Duodenal mucosa (tissue), 2 donors: ENCODE measurements around the gene PLLP.
"Not testable (repeated sequence)": the region's sequence is repeated elsewhere in the genome, so short reads cannot be mapped to it uniquely, and the experiment has no call there.

Experiments used
- H3K27ac ChIP-seq: one replicate; pipeline ENCODE4 v1.7.0; 2013; ENCODE audit warnings: low read depth, low read length
- H3K27me3 ChIP-seq, 2 donors: one replicate each; pipeline ENCODE4 v1.7.0; 2013; ENCODE audit warnings: low read length in 2 of 2, control low read depth in 1 of 2; ENCODE audit not compliant: insufficient read depth in 2 of 2, control insufficient read depth in 1 of 2
- H3K36me3 ChIP-seq, 2 donors: one replicate each; pipeline ENCODE4 v1.7.0; 2013; ENCODE audit warnings: low read length in 2 of 2, control low read depth in 1 of 2; ENCODE audit not compliant: insufficient read depth in 2 of 2, control insufficient read depth in 1 of 2
- H3K4me1 ChIP-seq, 2 donors: one replicate each; pipeline ENCODE4 v1.7.0; 2013; ENCODE audit warnings: low read length in 2 of 2, control low read depth in 1 of 2; ENCODE audit not compliant: insufficient read depth in 2 of 2, control insufficient read depth in 1 of 2
- H3K4me3 ChIP-seq, 2 donors: one replicate each; pipeline ENCODE4 v1.7.0; 2013; ENCODE audit warnings: low read length in 2 of 2, low read depth in 1 of 2
- H3K9ac ChIP-seq, 2 donors: one replicate each; pipeline ENCODE4 v1.7.0; 2013; ENCODE audit warnings: low read length in 2 of 2, low read depth in 1 of 2
- H3K9me3 ChIP-seq, 2 donors: one replicate each; pipeline ENCODE4 v1.7.0; 2013; ENCODE audit warnings: low read length in 2 of 2, control low read depth in 1 of 2; ENCODE audit not compliant: control insufficient read depth in 1 of 2

The PLLP gene

DNA sequence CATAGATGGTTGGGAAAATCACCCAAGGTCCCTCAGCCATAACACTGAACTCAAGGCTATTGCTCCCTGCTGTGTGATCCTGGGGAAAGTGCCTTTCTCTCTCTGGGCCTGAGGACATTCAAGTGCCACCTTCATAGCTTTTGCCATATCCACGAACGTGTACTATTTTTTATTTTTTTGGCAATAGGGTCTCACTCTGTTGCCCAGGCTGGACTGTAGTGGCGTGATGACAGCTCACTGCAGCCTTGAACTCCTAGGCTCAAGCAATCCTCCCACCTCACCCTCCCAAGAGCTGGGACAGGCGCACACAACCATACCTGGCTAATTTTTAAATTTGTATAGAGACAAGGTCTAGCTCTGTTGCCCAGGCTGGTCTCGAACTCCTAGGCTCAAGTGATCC lies 10.6 kb downstream of the PLLP start:
- Histone ChIP-seq H3K27ac (no peak overlapping the region), H3K9me3 (no peaks in the 10 kb centered on the region), H3K4me3 (no peak overlapping the region), H3K36me3 (no peaks in the 10 kb centered on the region), H3K9ac (no peak overlapping the region), H3K4me1 (peaks cover 19 to 26% of the 10 kb centered on the region in 2 donors), H3K27me3 (no peaks in the 10 kb centered on the region)

DNA sequence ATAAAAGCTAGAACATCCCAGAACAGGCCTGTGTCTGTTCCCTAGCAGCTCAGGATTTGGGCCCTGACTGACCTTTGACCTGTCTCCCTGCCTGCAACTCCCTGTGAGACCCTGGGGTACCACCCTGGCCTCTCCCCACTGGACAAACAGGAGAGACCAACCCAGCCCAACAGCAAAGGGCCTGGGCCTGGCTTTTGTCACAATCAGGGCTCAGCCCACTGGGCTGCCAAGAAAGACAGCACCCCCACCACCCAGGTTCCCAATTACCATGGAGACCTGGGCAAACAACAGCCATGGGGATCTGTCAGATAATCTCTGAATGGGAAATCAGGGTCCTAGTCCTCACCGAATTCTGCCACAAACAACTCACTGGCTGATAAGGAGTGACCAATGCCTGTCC lies 11.1 kb downstream of the PLLP start:
- Histone ChIP-seq H3K9me3 (no peaks in the 10 kb centered on the region), H3K27me3 (no peaks in the 10 kb centered on the region), H3K27ac (no peak overlapping the region), H3K4me3 (no peak overlapping the region), H3K36me3 (no peaks in the 10 kb centered on the region), H3K4me1 (peaks cover 19 to 27% of the 10 kb centered on the region in 2 donors), H3K9ac (no peak overlapping the region)

DNA sequence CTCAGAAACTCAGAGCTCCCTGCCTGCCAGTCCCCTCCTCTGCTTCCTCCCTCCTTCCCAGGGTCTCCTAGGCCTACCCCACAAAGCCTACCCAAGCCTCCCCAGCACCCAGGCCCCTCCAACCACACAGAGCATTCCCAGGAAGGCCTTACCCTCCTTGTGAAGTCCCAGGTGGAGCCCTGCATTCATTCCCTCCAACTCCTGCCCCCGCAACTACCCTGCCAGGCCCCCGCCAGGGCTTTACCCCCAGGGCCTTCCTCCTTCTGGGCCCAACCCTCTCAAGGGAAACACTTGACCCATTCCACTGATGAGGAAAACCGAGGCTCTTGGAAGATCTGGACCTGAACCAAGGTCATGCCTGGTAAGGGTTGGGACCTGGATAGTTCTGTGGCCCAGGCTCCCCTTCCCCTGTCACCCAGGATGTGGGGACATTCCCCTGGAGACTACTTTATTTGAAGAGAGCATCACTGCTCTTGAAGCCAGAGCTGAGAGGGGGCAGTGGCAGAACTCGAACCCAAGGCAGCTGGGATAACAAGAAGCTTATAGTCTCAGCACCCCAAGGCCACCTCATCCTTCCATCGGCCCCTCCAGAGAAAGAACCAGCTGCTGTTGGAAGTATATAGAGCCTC lies 12.5 kb downstream of the PLLP start:
- Histone ChIP-seq H3K4me3 (no peak overlapping the region), H3K9me3 (no peaks in the 10 kb centered on the region), H3K27me3 (no peaks in the 10 kb centered on the region), H3K4me1 (peaks cover 26 to 30% of the 10 kb centered on the region in 2 donors), H3K27ac (no peak overlapping the region), H3K36me3 (no peaks in the 10 kb centered on the region), H3K9ac (no peak overlapping the region)

DNA sequence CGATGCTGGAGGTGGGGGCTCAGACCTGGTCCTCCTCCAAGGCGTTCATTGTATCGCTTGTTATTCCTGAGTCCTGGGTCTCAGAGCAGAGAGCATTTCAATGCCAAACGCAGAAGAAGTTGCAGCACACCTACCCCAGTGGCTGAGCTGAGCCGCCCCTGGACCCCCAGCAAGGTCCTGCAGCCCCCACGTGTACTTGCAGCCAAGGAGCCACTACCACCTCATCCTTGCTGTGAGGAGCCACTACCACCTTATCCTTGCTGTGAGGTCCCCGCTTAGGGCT lies 13.5 kb downstream of the PLLP start:
- H3K4me3 ChIP-seq, result no peak overlapping the region
- H3K9ac ChIP-seq, result no peak overlapping the region
- no peaks in the 10 kb centered on the region for H3K36me3 ChIP-seq
- H3K27ac ChIP-seq, result no peak overlapping the region
- H3K27me3 ChIP-seq, result no peaks in the 10 kb centered on the region
- no peaks in the 10 kb centered on the region for H3K9me3 ChIP-seq
- peaks cover 33 to 34% of the 10 kb centered on the region in 2 donors for H3K4me1 ChIP-seq

DNA sequence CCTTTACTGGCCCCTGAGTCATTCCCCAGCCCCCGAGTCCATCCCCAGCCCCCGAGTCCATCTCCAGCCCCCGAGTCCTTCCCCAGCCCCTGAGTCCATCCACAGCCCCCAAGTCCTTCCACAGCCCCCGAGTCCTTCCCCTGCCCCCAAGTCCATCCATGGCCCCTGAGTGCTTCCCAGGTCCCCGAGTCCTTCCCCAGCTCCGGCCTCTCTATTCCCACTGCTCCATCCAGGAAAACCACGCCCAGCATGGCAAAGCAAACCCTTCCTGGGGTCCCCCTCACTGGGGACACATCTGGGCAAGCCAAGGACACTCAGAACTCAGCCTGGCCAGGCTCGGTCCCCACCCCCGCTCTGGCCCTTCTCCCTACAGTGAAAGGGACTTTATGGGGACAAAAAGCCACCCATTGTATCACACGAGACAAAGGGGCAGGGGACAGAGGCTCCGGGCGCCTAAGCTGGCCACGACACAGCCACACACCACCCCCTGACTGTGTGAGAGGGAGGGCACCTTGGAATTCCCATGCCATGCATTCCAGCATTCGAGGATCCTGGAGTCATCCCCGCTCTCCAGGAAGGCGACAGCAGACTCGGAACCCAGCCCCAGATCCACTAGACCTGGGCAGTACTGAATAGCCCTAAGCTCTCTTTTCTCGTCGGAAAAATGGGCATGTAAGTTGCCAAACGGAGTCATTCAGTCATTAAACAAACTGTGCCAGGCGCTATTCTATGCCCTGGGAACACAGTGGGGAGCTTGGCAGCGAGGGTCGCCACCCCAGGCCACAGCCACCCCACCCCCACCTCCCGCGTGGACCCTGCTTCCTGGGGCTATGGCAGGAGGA lies 14.0 kb downstream of the PLLP start:
- H3K36me3 ChIP-seq, result no peaks in the 10 kb centered on the region
- no peak overlapping the region for H3K27ac ChIP-seq
- no peak overlapping the region for H3K9ac ChIP-seq
- no peaks in the 10 kb centered on the region for H3K27me3 ChIP-seq
- H3K4me1 ChIP-seq, result peaks cover 38% of the 10 kb centered on the region in 2 donors
- no peak overlapping the region for H3K4me3 ChIP-seq
- H3K9me3 ChIP-seq, result no peaks in the 10 kb centered on the region

DNA sequence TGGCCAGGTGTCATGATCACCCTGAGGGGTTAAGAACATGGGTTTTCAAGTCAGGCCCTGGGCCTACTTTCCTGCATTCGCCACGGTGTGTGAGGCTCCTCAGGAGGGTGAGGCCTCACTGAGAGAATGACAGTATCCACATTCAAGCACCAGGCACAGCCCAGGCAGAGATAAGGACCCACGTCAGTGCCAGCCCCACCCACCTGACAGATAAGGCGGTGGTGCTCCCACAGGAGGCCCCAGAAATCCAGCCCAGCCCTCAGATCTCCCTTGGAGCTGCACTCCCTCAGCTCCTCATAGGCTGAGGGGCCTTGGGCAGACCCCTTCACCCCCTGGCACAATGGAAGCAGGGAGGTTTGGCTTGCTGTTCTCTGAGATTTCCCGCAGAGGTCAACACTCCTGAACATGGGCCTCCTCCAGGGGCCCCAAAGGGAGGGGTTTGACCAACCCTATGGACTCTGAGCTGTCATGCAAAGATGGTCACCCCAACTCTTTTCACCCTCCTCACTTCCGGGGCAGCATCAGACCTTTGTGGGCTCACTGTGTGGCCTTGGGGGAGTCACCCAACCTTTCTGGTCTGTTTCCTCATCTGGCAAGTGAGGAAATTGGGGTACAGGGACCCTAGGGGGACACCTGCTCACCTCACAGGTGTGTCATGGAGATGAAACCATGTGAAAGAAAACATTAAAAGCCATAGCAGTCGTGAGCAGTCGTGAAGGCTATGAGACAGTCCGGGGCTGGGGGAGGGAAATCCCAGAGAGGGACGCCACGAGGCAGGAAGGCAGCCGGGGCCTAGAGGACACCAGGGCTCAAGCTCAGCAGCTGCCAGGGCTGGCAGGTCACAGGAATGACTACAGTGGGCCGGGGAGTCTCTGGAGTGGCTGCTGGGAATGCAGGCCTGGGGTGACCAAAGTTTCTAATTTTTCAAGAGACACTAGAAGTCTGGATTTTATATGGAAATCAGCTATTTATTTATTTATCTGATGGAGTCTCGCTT lies 15.4 kb downstream of the PLLP start:
- Histone ChIP-seq H3K27me3 (no peaks in the 10 kb centered on the region), H3K4me3 (peak overlapping the region in 1 of 2 donors; percentile 27), H3K9ac (peak overlapping the region; percentile 27 to 63), H3K9me3 (no peaks in the 10 kb centered on the region), H3K36me3 (no peaks in the 10 kb centered on the region), H3K4me1 (peaks cover 49% of the 10 kb centered on the region in 2 donors), H3K27ac (peak overlapping the region; percentile 73)

DNA sequence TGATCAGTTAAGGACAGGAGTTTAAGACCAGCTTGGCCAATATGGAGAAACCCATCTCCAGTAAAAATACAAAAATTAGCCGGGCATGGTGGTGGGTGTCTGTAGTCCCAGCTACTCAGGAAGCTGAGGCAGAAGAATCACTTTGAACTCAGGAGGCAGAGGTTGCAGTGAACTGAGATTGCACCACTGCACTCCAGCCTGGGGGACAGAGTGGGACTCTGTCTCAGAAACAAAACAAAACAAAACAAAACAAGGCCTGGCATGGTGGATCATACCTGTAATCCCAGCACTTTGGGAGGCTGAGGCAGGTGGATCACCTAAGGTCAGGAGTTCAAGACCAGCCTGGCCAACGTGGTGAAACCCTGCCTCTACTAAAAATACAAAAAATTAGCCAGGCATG lies 17.1 kb downstream of the PLLP start:
- not testable (repeated sequence) for H3K9me3 ChIP-seq, H3K36me3 ChIP-seq, H3K4me3 ChIP-seq, H3K27me3 ChIP-seq
- peak overlapping the region; percentile 28 for H3K27ac ChIP-seq
- H3K9ac ChIP-seq, result peak overlapping the region in 1 of 2 donors; percentile 64
- peaks cover 46 to 56% of the 10 kb centered on the region in 2 donors for H3K4me1 ChIP-seq

DNA sequence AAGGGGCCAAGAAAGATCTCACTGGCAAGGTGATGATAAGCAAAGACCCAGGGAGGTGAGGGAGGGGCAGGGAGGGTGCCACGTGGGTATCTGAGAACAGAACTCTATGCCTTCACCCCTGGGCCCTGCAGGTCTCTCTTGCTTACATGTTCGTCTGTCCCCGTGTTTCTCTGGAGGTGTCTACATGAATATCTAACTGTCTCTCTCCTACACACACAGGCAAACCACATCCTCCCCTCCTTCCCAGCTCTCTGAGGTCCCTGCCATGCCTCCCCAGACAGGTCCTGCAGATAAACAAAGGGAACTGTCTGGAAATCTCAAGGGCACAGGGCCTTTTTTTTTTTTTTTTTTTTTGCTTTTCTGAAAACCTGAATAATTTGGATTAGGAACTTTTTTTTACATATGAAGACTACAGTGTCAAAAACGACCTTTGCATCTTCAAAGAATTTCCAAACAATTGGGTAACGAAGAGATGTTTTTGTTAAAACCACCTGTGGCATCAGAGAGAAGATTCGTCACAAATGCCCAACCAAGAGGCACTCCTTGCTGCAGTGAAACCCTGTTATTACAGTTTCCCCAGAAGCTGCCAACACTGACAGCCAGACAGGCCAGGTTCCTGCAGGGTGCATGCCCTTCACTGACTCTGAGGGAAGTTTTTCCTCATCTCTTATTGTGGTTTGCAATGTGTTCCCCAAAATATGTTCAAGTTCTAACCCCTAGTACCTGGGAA lies 17.8 kb downstream of the PLLP start:
- peak overlapping the region; percentile 3 to 21 for H3K4me3 ChIP-seq
- peaks cover 46 to 56% of the 10 kb centered on the region in 2 donors for H3K4me1 ChIP-seq
- no peaks in the 10 kb centered on the region for H3K9me3 ChIP-seq
- H3K27me3 ChIP-seq, result no peaks in the 10 kb centered on the region
- H3K36me3 ChIP-seq, result peaks cover 0 to 1% of the 10 kb centered on the region in 2 donors
- H3K9ac ChIP-seq, result peak overlapping the region; percentile 56 to 64
- peak overlapping the region; percentile 83 for H3K27ac ChIP-seq

DNA sequence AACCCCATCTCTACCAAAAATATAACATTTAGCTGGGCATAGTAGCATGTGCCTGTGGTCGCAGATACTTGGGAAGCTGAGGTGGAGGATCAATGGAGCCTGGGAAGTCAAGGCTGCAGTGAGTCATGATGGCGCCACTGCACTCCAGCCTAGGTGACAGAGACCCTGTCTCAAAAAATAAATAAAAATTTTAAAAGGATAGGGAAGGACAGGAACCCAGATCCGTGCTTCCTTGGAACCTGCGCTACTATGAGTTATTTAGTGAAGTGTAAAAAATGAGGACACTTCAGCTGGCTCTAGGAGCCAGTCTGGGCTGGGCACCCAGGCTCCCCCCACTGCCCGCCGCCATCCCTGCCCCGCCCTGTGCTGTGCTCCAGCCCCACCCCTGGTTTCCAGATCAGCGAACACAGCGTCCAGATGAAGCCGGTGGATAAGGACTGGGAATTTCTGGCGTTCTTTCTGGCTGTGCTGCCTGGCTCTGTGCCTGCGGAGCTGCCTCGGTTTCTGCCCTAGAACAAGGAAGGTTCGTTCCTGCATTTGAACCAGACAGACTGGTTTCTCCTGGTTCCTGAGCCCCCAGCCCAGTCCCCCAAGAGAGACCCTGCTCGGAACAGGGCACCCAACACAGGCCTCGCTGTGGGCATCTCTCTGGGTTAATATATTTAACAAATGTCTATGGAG lies 18.5 kb downstream of the PLLP start:
- Histone ChIP-seq H3K4me3 (peak overlapping the region; percentile 3 to 21), H3K9ac (peak overlapping the region; percentile 59 to 69), H3K4me1 (peaks cover 46 to 56% of the 10 kb centered on the region in 2 donors), H3K9me3 (no peaks in the 10 kb centered on the region), H3K27ac (peak overlapping the region; percentile 83), H3K36me3 (peaks cover 0 to 7% of the 10 kb centered on the region in 2 donors), H3K27me3 (no peaks in the 10 kb centered on the region)
